Jurkat, Clone E6-1 (cell line): ENCODE measurements around the gene HOXA11.

ENCODE experiments used
- DNase-seq: peaks from one replicate; pipeline ENCODE4 v3.0.0-alpha.2; 2011; ENCODE audit warnings: low read depth, low spot score
- H3K4me3 ChIP-seq: 2 replicates; pipeline ENCODE4 v1.5.1; 2011; ENCODE audit warnings: mild to moderate bottlenecking, low read length, control low read depth, moderate library complexity

The HOXA11 gene

GRCh38 chr7:27142580-27143022 lies 42.4 kb downstream of the HOXA11 start:
- no peak overlapping the region for H3K4me3 ChIP-seq
- DNase-seq, result no peak

DNA sequence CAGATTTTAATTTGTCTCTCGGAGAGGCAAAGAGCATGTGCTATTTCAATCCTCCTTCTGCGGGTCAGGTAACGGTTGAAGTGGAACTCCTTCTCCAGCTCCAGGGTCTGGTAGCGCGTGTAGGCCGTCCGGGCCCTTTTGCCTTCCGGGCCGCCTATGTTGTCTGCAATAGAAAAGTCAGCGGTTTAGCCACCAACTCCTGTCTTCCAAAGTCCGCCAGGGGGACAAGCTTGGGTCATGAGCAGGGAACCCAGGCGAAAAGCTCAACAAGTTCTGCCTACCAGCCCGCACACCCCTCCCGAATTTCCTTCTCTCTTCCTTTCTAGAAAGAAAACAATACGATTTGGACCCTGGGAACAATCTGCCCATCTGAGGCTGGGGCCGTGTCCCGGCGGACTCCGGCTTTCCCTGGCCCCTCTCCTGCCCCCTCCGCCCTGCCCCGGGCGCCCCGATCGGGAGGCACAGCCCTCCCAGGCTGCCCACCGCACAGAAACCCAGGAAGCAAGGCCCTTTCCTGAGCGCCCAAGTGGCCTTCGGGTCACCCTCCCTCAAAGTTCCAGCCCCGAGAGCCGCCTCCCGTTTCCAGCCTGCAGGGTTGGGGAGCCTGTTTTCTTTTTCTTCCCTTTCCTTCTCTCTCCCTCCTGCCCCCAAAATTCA lies 43.0 kb downstream of the HOXA11 start:
- no peak overlapping the region for H3K4me3 ChIP-seq
- DNase-seq, result no peak

- no peak for DNase-seq
- H3K4me3 ChIP-seq, result no peak overlapping the region
Measured at GRCh38 chr7:27141137-27141922, 43.7 kb downstream of the HOXA11 start.

DNA sequence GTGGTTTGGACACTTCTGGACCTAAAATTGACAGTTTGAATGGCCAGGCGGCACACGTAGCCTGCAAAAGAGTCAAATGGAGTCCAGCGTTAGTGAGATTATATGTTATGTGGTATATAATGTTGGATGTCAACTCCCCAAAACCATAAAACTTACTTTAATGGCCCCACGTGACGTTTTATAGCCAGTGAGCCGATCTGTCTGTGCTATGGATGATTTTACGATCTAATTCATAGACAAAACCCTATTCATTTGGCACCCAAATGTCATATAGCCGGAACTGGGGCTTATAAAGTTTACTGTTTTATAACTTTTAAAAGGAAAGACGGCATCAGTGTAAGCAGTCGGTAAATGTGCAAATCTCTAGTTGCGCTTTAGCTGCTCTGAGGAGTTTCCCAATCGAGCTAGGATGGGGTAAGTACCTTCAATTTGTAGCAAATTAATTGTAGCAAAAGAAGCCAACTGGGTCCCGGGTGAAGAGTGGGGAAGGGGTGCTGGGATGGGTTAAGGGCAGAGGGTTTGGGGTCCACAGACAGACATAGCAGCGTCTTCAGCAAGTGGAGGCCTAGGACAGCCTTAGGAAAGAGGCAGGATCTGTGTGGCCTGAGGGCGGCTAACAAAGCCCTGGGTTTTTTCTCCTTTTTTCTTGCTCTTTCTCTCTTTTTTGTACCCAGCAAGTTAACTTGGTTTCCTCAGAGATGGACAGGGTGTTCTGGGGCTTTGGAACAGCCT lies 44.7 kb downstream of the HOXA11 start:
- DNase-seq, result no peak
- H3K4me3 ChIP-seq, result no peak overlapping the region

GRCh38 chr7:27139334-27140125 lies 45.5 kb downstream of the HOXA11 start:
- no peak overlapping the region for H3K4me3 ChIP-seq
- DNase-seq, result no peak

DNA sequence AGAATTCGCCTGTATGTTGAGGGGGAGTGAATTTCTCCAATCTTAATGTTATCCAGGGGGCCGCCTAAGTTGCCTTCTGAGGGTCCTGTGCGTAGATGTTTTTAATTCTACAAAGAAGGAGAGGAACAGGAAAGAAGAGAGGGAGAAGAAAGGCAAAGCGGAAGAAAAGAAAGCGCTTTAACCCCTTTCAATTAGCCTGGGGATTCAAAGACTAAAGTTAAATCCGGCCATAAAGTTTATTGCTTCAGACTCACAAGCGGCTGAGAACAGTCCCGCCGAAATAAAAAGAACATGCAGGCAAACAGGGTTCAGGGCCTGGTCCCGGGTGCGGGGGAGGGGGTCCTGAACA lies 46.1 kb downstream of the HOXA11 start:
- DNase-seq, result no peak
- no peak overlapping the region for H3K4me3 ChIP-seq

DNA sequence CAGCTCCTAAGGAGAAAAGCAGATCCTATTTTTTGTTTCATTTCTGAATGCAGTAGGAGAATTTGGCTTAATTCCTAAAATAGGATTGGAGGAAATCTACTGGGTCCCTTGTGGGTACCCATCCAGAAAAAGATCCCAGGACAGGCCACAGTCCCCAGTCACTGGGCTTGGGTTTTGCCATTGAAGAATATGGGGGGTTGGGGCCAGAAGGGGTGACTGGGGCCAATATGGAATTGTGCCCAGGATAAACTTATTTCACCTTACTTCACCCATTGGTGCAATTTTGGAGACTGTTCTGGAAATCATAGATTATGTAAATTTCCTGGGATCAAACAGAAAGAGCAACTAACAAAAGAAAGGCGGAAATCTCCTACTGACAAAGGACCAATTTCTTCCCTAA lies 46.6 kb downstream of the HOXA11 start:
- no peak for DNase-seq
- no peak overlapping the region for H3K4me3 ChIP-seq

- no peak for DNase-seq
- no peak overlapping the region for H3K4me3 ChIP-seq
Measured at GRCh38 chr7:27137640-27138315, 47.3 kb downstream of the HOXA11 start.

GRCh38 chr7:27134392-27134791 lies 50.6 kb downstream of the HOXA11 start:
- no peak overlapping the region for H3K4me3 ChIP-seq
- DNase-seq, result no peak

GRCh38 chr7:27133409-27134231 lies 51.4 kb downstream of the HOXA11 start:
- no peak overlapping the region for H3K4me3 ChIP-seq

GRCh38 chr7:27132978-27133377 lies 52.1 kb downstream of the HOXA11 start:
- DNase-seq, result no peak

More at GRCh38 chr7:27133409-27134231, 51.4 kb downstream of the HOXA11 start:
- no peak for DNase-seq

DNA sequence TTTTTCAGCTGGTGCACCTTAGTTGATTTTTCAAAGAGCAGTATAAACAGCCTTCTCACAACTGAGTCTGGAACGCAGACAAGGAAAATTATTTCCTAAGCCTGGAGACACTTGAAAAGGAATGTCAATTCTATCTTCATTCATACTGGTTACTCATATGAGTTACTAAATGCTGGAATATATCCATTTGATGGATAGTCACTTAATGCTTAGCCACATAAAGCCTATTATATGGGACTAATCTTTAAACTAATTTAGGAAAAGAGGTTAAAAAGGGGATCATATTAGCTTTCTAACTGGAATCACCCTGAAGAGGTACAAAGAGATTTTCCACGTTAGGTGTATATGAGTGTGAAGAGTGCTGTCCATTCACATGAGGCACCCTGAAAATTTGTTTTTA lies 52.8 kb downstream of the HOXA11 start:
- H3K4me3 ChIP-seq, result no peak overlapping the region
- DNase-seq, result no peak

More at GRCh38 chr7:27132978-27133377, 52.1 kb downstream of the HOXA11 start:
- no peak overlapping the region for H3K4me3 ChIP-seq

- no peak overlapping the region for H3K4me3 ChIP-seq
- no peak for DNase-seq
Measured at GRCh38 chr7:27131390-27131819, 53.6 kb downstream of the HOXA11 start.
